Panc1 (cell line): ENCODE measurements around the gene GTF3C5. TPM values are rescaled to one million over a fixed set of nuclear protein-coding genes. Genes with fewer than 3 reads are reported as not detected.

ENCODE experiments used
- ATAC-seq: fragments of 200-7000 bp; cut with Tn5 transposase; 2 replicates; pipeline ENCODE4 v1.9.1; 2020; ENCODE audit warnings: mild to moderate bottlenecking, moderate library complexity
- BruUV-seq: library from RNA; stranded (reverse); fragments of 400-500 nt; replicated peaks from 2 replicates; lab custom pipeline; 2021; lab: Mats Ljungman, UMichigan
- CTCF ChIA-PET: fragments of 300-600 bp; sonication (Branson Sonifier 250); formaldehyde crosslinking; loops from one replicate; lab custom pipeline; 2022; ENCODE audit warnings: antibody characterized with exemption; lab: Charles Lee
- POLR2A ChIA-PET: fragments of 300-600 bp; sonication (Branson Sonifier 250); formaldehyde crosslinking; loops from one replicate; lab custom pipeline; 2022; ENCODE audit warnings: antibody characterized with exemption; lab: Charles Lee
- DNase-seq: peaks from one replicate; pipeline ENCODE4 v3.0.0-alpha.2; 2010; ENCODE audit warnings: low read depth, low spot score
- H3K27ac ChIP-seq: 2 replicates; pipeline ENCODE4 v1.5.1; 2011; ENCODE audit warnings: mild to moderate bottlenecking, low read length, inconsistent platforms
- H3K27me3 ChIP-seq: fragments of 200-500 bp; sonication (Bioruptor generic); 2 replicates; pipeline ENCODE4 v1.6.0; 2014; ENCODE audit warnings: low read length, inconsistent platforms; ENCODE audit not compliant: control insufficient read depth, insufficient read depth
- H3K36me3 ChIP-seq: fragments of 200-500 bp; sonication (Bioruptor generic); 2 replicates; pipeline ENCODE4 v1.5.1; 2014; ENCODE audit warnings: inconsistent platforms, mild to moderate bottlenecking, low read length, moderate library complexity; ENCODE audit not compliant: control insufficient read depth, insufficient read depth
- H3K4me1 ChIP-seq: 2 replicates; pipeline ENCODE4 v1.5.1; 2011; ENCODE audit warnings: inconsistent platforms, mild to moderate bottlenecking, low read length, moderate library complexity; ENCODE audit not compliant: control insufficient read depth, insufficient read depth
- H3K4me3 ChIP-seq, 2 experiments: 2 replicates each; pipeline ENCODE4 v1.5.1; 2011 to 2012; ENCODE audit warnings: low read depth in 2 of 2, low read length in 2 of 2, mild to moderate bottlenecking in 2 of 2, inconsistent platforms in 1 of 2, moderate library complexity in 1 of 2
- H3K9me3 ChIP-seq: fragments of 200-500 bp; sonication (Bioruptor generic); 2 replicates; pipeline ENCODE4 v1.5.1; 2014; ENCODE audit warnings: low read depth, mild to moderate bottlenecking, inconsistent platforms, low read length, moderate library complexity; ENCODE audit not compliant: control insufficient read depth, insufficient read depth
- POLR2AphosphoS5 ChIP-seq: IDR thresholded peaks from 2 replicates; pipeline ENCODE4 v1.6.1; 2012; ENCODE audit warnings: mild to moderate bottlenecking, low read depth, low read length, moderate library complexity
- SIN3A ChIP-seq: IDR thresholded peaks from 2 replicates; pipeline ENCODE4 v1.6.1; 2012; ENCODE audit warnings: low read depth, mild to moderate bottlenecking, low read length, moderate library complexity, borderline replicate concordance; ENCODE audit not compliant: insufficient read depth
- TCF7L2 ChIP-seq: IDR thresholded peaks from 2 replicates; pipeline ENCODE4 v1.6.1; 2011; ENCODE audit warnings: mild to moderate bottlenecking, low read depth, low read length, inconsistent platforms
- in situ Hi-C: cut with HindIII; loops from 2 replicates; pipeline ENCODE4 v1.10.0; 2016; ENCODE audit warnings: low sequenced_read_pairs, low pct_unique_long_range_greater_than_20kb
- intact Hi-C: fragments of 100-400 bp; cut with micrococcal nuclease; formaldehyde crosslinking; loops from one replicate; pipeline ENCODE4 v1.10.0; 2022; ENCODE audit not compliant: unreplicated experiment
- total RNA-seq: library from RNA; stranded (reverse); gene quantifications from one replicate; pipeline ENCODE4 v1.2.1, GENCODE V29; 2021; ENCODE audit not compliant: unreplicated experiment
- TF ChIP-seq, protein P1 (sequence below), 2 experiments: IDR thresholded peaks; 2 replicates each; pipeline ENCODE4 v1.6.1; 2011 to 2012; ENCODE audit warnings: low read depth in 2 of 2, control low read depth in 1 of 2, low read length in 1 of 2, mild to moderate bottlenecking in 1 of 2, moderate library complexity in 1 of 2; ENCODE audit not compliant: insufficient read depth in 1 of 2
- TF ChIP-seq, protein P2 (sequence below): fragments of 450-650 bp; IDR thresholded peaks from 2 replicates; pipeline ENCODE4 v1.5.1; 2017; ENCODE audit warnings: mild to moderate bottlenecking

Gene GTF3C5
- total RNA-seq, 1 experiment from 2014 or later, result 47.7 TPM

DNA sequence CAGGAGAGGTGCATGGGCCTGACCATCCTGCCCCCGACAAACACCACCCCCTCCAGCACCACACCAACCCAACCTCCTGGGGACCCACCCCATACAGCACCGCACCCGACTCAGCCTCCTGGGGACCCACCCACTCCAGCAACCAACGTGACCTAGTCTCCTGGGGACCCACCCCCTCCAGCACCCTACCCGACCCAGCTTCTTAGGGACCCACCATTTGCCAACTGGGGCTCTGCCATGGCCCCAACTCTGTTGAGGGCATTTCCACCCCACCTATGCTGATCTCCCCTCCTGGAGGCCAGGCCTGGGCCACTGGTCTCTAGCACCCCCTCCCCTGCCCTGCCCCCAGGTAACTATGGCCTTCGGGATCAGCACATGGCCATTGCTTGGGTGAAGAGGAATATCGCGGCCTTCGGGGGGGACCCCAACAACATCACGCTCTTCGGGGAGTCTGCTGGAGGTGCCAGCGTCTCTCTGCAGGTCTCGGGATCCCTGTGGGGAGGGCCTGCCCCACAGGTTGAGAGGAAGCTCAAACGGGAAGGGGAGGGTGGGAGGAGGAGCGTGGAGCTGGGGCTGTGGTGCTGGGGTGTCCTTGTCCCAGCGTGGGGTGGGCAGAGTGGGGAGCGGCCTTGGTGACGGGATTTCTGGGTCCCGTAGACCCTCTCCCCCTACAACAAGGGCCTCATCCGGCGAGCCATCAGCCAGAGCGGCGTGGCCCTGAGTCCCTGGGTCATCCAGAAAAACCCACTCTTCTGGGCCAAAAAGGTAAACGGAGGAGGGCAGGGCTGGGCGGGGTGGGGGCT, 35.6 kb downstream of the GTF3C5 start:
- Histone ChIP-seq H3K36me3 (no peaks in the 10 kb centered on the region), H3K27me3 (no peaks in the 10 kb centered on the region), H3K4me3 (no peak overlapping the region), H3K9me3 (no peaks in the 10 kb centered on the region), H3K27ac (no peak overlapping the region), H3K4me1 (no peaks in the 10 kb centered on the region)
- TF ChIP-seq, protein P1, sequence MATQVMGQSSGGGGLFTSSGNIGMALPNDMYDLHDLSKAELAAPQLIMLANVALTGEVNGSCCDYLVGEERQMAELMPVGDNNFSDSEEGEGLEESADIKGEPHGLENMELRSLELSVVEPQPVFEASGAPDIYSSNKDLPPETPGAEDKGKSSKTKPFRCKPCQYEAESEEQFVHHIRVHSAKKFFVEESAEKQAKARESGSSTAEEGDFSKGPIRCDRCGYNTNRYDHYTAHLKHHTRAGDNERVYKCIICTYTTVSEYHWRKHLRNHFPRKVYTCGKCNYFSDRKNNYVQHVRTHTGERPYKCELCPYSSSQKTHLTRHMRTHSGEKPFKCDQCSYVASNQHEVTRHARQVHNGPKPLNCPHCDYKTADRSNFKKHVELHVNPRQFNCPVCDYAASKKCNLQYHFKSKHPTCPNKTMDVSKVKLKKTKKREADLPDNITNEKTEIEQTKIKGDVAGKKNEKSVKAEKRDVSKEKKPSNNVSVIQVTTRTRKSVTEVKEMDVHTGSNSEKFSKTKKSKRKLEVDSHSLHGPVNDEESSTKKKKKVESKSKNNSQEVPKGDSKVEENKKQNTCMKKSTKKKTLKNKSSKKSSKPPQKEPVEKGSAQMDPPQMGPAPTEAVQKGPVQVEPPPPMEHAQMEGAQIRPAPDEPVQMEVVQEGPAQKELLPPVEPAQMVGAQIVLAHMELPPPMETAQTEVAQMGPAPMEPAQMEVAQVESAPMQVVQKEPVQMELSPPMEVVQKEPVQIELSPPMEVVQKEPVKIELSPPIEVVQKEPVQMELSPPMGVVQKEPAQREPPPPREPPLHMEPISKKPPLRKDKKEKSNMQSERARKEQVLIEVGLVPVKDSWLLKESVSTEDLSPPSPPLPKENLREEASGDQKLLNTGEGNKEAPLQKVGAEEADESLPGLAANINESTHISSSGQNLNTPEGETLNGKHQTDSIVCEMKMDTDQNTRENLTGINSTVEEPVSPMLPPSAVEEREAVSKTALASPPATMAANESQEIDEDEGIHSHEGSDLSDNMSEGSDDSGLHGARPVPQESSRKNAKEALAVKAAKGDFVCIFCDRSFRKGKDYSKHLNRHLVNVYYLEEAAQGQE (IDR thresholded peaks at IDR 0.05; ENCODE audit: insufficient read depth in 1 of 2, low read depth in 2 of 2, low read length in 1 of 2), result no peak
- TF ChIP-seq SIN3A (no peak), TCF7L2 (no peak), POLR2AphosphoS5 (no peak)
- TF ChIP-seq, protein P2, sequence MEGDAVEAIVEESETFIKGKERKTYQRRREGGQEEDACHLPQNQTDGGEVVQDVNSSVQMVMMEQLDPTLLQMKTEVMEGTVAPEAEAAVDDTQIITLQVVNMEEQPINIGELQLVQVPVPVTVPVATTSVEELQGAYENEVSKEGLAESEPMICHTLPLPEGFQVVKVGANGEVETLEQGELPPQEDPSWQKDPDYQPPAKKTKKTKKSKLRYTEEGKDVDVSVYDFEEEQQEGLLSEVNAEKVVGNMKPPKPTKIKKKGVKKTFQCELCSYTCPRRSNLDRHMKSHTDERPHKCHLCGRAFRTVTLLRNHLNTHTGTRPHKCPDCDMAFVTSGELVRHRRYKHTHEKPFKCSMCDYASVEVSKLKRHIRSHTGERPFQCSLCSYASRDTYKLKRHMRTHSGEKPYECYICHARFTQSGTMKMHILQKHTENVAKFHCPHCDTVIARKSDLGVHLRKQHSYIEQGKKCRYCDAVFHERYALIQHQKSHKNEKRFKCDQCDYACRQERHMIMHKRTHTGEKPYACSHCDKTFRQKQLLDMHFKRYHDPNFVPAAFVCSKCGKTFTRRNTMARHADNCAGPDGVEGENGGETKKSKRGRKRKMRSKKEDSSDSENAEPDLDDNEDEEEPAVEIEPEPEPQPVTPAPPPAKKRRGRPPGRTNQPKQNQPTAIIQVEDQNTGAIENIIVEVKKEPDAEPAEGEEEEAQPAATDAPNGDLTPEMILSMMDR, result no peak
- in situ Hi-C loops (no loop called here), intact Hi-C loops (no loop called here)
- DNase-seq (no peak), ATAC-seq (no peak)
- ChIA-PET CTCF (no interaction called here), POLR2A (interaction anchor here (0.6 kb wide), 1 partner anchor 76 kb away, joined by 4 read pairs; no protein-coding TSS in a partner anchor)
- BruUV-seq, result no TSS peak

DNA sequence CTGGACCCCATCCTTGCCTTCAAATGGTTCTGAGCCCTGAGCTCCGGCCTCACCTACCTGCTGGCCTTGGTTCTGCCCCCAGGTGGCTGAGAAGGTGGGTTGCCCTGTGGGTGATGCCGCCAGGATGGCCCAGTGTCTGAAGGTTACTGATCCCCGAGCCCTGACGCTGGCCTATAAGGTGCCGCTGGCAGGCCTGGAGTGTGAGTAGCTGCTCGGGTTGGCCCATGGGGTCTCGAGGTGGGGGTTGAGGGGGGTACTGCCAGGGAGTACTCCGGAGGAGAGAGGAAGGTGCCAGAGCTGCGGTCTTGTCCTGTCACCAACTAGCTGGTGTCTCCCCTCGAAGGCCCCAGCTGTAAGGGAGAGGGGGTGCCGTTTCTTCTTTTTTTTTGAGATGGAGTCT, 36.2 kb downstream of the GTF3C5 start:
- in situ Hi-C loops, result no loop called here
- DNase-seq (no peak), ATAC-seq (no peak)
- Histone ChIP-seq H3K36me3 (no peaks in the 10 kb centered on the region), H3K4me1 (no peaks in the 10 kb centered on the region), H3K27ac (no peak overlapping the region), H3K4me3 (no peak overlapping the region), H3K9me3 (no peaks in the 10 kb centered on the region), H3K27me3 (no peaks in the 10 kb centered on the region)
- BruUV-seq, result no TSS peak
- TF ChIP-seq SIN3A, result no peak
- TF ChIP-seq POLR2AphosphoS5, result no peak
- TF ChIP-seq, protein P2, result no peak
- TF ChIP-seq, protein P1 (IDR thresholded peaks at IDR 0.05; ENCODE audit: insufficient read depth in 1 of 2, low read depth in 2 of 2, low read length in 1 of 2), result no peak
- no peak for TF ChIP-seq TCF7L2
- CTCF ChIA-PET, result no interaction called here
- intact Hi-C loops, result no loop called here
- POLR2A ChIA-PET, result no interaction called here
